MM.1S (cell line): Measurements from ENCODE around the gene CERS1.

ENCODE experiments used
- CTCF ChIP-seq: fragments of 300-600 bp; sonication (generic); IDR thresholded peaks from 2 replicates; pipeline ENCODE4 v1.5.1; 2016; ENCODE audit warnings: antibody characterized with exemption, low read length, mixed read lengths
- EZH2 ChIP-seq: fragments of 300-600 bp; sonication (generic); optimal IDR thresholded peaks from 2 replicates; pipeline ENCODE3; 2017; ENCODE audit warnings: low read depth, mild to moderate bottlenecking, antibody characterized with exemption, low read length, mixed read lengths
- EZH2phosphoT487 ChIP-seq: fragments of 300-600 bp; sonication (generic); IDR thresholded peaks from 2 replicates; pipeline ENCODE4 v1.6.1; 2018; ENCODE audit warnings: antibody characterized with exemption, low read length

- no peak for TF ChIP-seq CTCF
- TF ChIP-seq EZH2phosphoT487: no peak
- TF ChIP-seq EZH2: no peak
These were observed 42.1 kb downstream of the CERS1 start for GRCh38 chr19:18853755-18854427.
